Stimulated activated naive CD8-positive, alpha-beta T cell treated with anti-CD3 and anti-CD28 coated beads, Interleukin-15, amount 100 ng/mL, for 72 hours (primary cell): ENCODE results near the gene PMM2.

Experiments
- ATAC-seq: fragments of 150-1000 bp; cut with Tn5 transposase; 2 replicates; pipeline ENCODE4 v1.10.0; 2021; ENCODE audit warnings: mild to moderate bottlenecking, moderate library complexity
- DNase-seq, 2 donors: peaks; one replicate each; pipeline ENCODE4 v3.0.0; 2021 to 2022
- H3K27ac Mint-ChIP-seq, 2 donors: one replicate each; pipeline ENCODE4 v1.8.0; 2022; ENCODE audit warnings: mild to moderate bottlenecking in 2 of 2, mixed read lengths in 2 of 2, moderate library complexity in 2 of 2
- H3K27me3 Mint-ChIP-seq: one replicate; pipeline ENCODE4 v1.8.0; 2022; ENCODE audit warnings: mixed read lengths
- H3K4me1 Mint-ChIP-seq: one replicate; pipeline ENCODE4 v1.8.0; 2022; ENCODE audit warnings: mild to moderate bottlenecking, mixed read lengths
- H3K4me3 Mint-ChIP-seq, 2 donors: one replicate each; pipeline ENCODE4 v1.8.0; 2022; ENCODE audit warnings: mild to moderate bottlenecking in 2 of 2, mixed read lengths in 2 of 2, moderate library complexity in 1 of 2
- H3K9me3 Mint-ChIP-seq, 2 donors: one replicate each; pipeline ENCODE4 v1.8.0; 2022; ENCODE audit warnings: mixed read lengths in 2 of 2

PMM2 gene

DNA sequence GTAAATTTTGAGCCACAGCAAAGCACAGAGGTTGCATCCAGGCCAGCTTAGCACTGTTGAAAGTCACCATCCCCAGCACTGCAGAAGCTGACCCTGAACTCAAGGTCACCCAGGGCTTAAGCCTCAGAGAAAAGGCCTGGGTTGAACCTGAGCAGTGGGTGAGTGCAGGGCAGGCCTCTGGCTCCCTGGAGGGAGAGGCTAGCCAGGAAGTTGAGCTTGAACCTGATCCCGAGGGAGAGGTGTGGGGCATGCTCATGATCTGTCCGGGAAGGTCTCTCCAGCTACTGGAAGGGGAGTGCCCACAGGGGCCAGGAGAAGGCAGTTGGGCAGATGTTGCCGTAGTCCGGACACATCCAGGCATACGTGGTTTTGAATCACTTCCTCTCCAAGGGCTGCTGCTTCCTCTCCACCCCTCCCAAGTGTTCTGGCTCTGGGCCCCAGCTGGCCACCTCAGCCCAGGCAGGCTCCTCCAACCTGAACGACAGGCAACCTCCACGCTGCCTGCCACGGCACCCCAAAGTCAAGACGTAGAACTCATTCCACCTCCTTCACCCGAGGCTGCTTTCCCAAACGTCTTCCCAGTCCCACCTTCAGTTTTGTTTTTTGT lies 52.7 kb downstream of the PMM2 start:
- H3K4me1 Mint-ChIP-seq: peaks cover 35% of the 10 kb centered on the region
- H3K27me3 Mint-ChIP-seq: no peaks in the 10 kb centered on the region
- DNase-seq (no peak), ATAC-seq (peak; percentile 48)
- H3K9me3 Mint-ChIP-seq: no peaks in the 10 kb centered on the region
- H3K27ac Mint-ChIP-seq: peak overlapping the region; percentile 91 to 93
- H3K4me3 Mint-ChIP-seq: no peak overlapping the region

DNA sequence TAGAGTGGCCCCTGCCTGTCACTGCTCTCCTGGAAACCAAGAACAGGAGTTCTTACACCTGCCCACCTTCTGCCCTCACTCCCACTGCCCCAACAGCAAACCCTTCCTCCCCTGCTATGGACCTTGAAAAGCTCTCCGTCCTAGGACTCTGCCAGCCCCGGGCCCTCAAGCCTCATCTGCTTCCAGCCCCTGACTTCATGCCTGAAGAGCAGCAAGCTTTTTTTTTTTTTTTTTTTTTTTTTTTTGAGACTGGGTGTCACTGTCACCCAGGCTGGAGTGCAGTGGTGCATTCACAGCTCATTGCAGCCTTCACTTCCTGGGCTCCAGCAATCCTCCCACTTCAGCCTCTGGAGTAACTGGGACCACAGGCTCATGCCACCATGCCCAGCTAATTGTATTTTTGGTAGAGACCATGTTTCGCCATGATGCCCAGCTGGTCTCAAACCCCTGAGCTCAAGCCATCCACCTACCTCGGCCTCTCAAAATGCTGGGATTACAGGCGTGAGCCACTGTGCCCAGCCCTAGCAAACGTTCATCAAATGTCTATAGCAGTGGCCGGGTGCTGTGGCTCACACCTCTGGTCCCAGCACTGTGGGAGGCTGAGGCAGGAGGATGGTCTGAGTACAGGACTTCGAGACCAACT lies 54.2 kb downstream of the PMM2 start:
- no peak for ATAC-seq
- no peaks in the 10 kb centered on the region for H3K9me3 Mint-ChIP-seq
- no peak overlapping the region for H3K4me3 Mint-ChIP-seq
- DNase-seq: no peak
- H3K4me1 Mint-ChIP-seq: peaks cover 47% of the 10 kb centered on the region
- peak overlapping the region; percentile 5 to 85 for H3K27ac Mint-ChIP-seq
- H3K27me3 Mint-ChIP-seq: no peaks in the 10 kb centered on the region

DNA sequence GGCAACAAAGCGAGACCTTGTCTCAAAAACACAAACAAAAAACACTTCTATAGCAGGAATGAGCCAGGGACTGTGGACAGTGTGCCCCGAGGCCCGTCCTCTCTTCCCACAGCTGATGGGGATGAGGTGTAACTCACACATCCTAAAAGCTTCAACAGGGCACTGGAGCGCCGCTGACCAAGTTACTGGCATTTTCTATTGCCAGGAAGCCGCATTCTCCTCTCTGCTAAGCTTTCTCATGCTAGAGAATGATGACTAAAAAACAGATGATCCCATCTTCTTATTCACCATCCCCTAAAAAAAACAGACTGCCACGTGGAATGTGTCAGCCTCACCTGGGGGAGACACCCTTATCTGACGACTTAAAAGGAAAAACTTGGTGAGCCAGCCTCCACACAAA lies 54.9 kb downstream of the PMM2 start:
- Mint-ChIP-seq H3K4me3 (no peak overlapping the region), H3K27me3 (no peaks in the 10 kb centered on the region), H3K4me1 (peaks cover 54% of the 10 kb centered on the region), H3K27ac (peak overlapping the region; percentile 30 to 66), H3K9me3 (no peaks in the 10 kb centered on the region)
- DNase-seq (no peak), ATAC-seq (no peak)

GRCh38 chr16:8853150-8853549 lies 55.5 kb downstream of the PMM2 start:
- Mint-ChIP-seq H3K4me3 (no peak overlapping the region), H3K9me3 (no peaks in the 10 kb centered on the region), H3K27ac (peak overlapping the region; percentile 30 to 66), H3K27me3 (no peaks in the 10 kb centered on the region), H3K4me1 (peaks cover 60% of the 10 kb centered on the region)
- DNase-seq (no peak), ATAC-seq (no peak)

DNA sequence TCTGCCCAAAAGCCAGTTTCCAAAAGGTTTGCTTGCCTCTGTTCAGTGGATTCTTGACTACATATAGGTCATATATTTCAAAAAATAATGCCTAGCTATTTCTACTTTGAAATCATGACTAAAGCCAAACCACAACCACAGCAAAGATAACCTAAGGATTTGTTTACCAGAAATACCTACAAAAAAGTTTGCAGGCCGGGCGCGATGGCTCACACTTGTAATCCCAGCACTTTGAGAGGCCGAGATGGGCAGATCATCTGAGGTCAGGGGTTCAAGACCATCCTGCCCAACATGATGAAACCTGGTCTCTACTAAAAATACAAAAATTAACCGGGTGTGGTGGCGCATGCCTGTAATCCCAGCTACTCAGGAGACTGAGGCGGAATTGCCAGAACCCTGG lies 56.0 kb downstream of the PMM2 start:
- peak overlapping the region in 1 of 2 donors; percentile 59 for H3K27ac Mint-ChIP-seq
- H3K4me1 Mint-ChIP-seq: peaks cover 61% of the 10 kb centered on the region
- H3K27me3 Mint-ChIP-seq: no peaks in the 10 kb centered on the region

GRCh38 chr16:8854298-8854948 lies 56.8 kb downstream of the PMM2 start:
- Mint-ChIP-seq H3K4me1 (peaks cover 57% of the 10 kb centered on the region), H3K4me3 (no peak overlapping the region), H3K27me3 (no peaks in the 10 kb centered on the region), H3K27ac (peak overlapping the region in 1 of 2 donors; percentile 27), H3K9me3 (no peaks in the 10 kb centered on the region)
- DNase-seq (no peak), ATAC-seq (no peak)

More for the DNA sequence above, 56.0 kb downstream of the PMM2 start:
- no peak for DNase-seq
- Mint-ChIP-seq H3K9me3 (no peaks in the 10 kb centered on the region), H3K4me3 (no peak overlapping the region)
- no peak for ATAC-seq

DNA sequence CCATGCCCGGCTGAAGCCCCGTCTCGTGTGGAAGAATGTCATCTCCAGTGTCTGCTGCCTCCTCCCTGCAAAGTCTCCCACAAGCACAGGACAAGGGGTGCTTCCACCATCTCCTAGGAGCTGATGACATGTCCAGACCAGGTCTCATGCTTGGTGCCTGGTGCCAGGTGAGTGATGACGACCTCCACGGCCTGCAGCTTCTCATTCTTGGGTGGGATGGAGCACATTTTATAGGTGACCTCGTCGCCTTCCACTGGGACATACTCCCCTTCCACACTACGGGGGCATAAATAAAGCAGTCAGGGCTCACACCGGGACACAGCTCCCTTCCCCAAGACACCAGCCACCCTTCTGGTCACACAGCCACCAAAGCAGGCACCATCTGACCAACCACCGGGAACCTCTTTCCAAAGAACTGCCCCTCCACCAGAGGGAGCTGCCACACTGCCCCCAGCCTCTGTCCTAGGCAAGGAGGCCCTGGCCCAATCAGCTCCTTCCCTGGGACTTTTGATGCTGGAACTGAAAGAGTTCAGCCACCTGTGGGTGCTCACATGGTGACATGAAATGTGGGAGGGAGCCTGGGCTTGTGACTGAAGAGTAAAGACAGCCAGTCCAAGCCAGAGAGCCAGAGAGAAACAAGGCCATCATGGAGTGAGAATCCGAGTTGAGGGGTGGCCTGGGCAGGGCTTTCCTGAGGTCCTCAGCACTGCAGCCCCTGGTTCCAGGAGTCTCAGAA lies 57.6 kb downstream of the PMM2 start:
- H3K27ac Mint-ChIP-seq: peak overlapping the region in 1 of 2 donors; percentile 13
- no peaks in the 10 kb centered on the region for H3K27me3 Mint-ChIP-seq

DNA sequence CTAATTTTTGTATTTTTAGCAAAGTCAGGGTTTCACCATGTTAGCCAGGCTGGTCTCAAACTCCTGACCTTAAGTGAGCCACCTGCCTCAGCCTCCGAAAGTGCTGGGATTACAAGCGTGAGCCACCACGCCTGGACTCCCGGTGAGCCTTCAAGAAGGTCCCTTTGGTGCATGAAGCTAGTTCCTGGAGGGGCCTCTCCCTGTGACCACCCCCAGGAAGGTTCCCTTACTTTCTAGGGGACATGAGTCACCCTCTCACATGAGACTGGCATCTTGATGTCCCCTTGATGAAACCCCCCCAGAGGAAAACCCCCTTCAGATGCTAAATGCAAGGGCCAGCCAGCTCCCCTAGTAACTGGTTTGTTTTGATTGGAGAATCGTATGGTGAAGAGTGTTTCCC lies 58.3 kb downstream of the PMM2 start:
- H3K9me3 Mint-ChIP-seq: no peaks in the 10 kb centered on the region
- H3K4me1 Mint-ChIP-seq: peaks cover 47% of the 10 kb centered on the region
- peak overlapping the region in 1 of 2 donors; percentile 52 for H3K27ac Mint-ChIP-seq
- no peak for DNase-seq
- no peak overlapping the region for H3K4me3 Mint-ChIP-seq
- no peaks in the 10 kb centered on the region for H3K27me3 Mint-ChIP-seq
- ATAC-seq: peak; percentile 26

More for the DNA sequence above, 57.6 kb downstream of the PMM2 start:
- DNase-seq (no peak), ATAC-seq (no peak)
- Mint-ChIP-seq H3K4me3 (no peak overlapping the region), H3K4me1 (peaks cover 55% of the 10 kb centered on the region), H3K9me3 (no peaks in the 10 kb centered on the region)

DNA sequence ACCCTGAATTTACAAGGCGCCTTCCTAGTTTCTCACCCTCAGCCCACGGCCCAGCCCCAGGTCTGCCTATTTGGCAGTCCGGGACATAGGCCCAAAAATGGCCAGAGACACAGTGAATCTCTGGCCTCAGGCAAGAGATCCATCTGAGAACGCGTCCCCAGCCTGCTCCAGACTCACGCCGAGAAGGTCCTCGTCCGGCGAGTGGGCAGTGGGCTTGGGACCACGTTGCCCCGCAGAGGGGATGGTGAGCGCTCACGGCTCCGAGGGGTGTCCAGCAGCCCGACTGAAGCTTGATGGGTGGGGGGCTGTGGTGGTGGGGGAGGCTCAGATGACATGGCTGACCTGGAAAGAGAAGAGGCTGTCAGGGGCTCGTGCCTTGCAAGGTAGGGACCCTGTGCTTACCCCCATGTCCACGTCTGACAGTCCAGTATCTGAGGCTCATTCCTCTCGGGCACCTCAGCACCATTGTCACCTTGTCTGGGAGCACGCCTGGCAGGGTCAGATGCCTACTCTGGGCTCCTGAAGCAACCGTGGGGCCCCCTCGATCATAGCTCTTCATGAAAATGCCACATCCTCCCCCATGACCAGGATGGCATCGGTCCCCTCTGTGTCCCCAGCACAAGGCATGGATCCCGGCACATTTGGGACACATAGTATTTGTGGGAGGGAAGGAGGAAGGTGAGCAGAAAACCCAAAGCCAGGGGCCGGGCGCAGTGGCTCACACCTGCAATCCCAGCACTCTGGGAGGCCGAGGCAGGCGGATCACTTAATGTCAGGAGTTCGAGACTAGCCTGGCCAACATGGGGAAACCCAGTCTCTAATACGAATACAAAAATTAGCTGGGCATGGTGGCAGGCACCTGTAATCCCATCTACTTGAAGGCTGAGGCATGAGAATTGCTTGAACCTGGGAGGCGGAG lies 61.6 kb downstream of the PMM2 start:
- H3K9me3 Mint-ChIP-seq: no peaks in the 10 kb centered on the region
- H3K27ac Mint-ChIP-seq: peak overlapping the region in 1 of 2 donors; percentile 94
- H3K4me1 Mint-ChIP-seq: peaks cover 70% of the 10 kb centered on the region

DNA sequence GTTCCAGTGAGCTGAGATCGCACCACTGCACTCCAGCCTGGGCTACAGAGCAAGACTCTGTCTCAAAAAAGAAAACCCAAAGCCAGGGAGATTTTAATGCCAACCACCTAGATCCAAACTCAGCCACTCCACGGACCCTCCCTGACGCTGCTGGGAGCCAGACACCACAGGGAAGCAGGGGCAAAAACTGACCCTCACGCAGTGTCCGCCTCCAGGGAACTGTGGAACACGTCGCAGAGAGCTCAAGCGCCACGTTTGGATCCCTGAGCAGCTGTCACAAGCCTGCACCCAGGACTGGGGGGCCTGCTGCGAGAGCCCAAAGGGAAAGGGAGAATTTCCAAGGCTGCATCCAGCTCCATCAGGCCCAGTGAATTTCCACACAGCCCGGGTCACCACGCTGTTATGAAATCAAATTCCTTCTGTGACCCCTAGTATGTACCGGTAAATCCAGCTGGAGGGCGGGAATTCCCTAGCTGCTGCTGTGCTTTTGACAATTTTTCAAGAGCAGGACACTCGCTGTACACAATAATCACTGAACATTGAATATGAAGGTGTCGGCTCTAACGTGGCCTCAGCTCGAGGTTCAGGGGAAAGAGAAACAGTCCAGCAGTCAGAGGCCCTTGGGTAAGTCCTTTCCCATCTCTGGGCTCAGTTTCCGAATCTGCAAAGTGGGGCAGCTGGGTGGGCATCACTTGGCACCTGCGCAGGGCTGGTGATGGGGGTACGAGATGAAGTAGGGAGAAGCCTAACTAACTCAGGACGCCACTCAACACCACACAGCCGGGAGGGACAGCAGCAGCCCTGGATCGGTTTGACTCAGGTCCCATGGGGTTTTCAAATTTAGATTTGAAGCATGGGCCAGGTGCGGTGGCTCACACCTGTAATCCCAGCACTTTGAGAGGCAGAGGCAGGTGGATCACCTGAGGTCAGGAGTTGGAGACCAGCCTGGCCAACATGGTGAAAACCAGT lies 62.6 kb downstream of the PMM2 start:
- H3K27ac Mint-ChIP-seq: peak overlapping the region in 1 of 2 donors; percentile 94
- H3K4me1 Mint-ChIP-seq: peaks cover 73% of the 10 kb centered on the region
- no peaks in the 10 kb centered on the region for H3K27me3 Mint-ChIP-seq
- no peak overlapping the region for H3K4me3 Mint-ChIP-seq
- ATAC-seq (no peak), DNase-seq (no peak)
- H3K9me3 Mint-ChIP-seq: no peaks in the 10 kb centered on the region

More for the DNA sequence above, 61.6 kb downstream of the PMM2 start:
- Mint-ChIP-seq H3K4me3 (no peak overlapping the region), H3K27me3 (no peaks in the 10 kb centered on the region)
- ATAC-seq (no peak), DNase-seq (no peak)

- Mint-ChIP-seq H3K4me3 (no peak overlapping the region), H3K4me1 (peaks cover 75% of the 10 kb centered on the region), H3K27me3 (no peaks in the 10 kb centered on the region), H3K9me3 (no peaks in the 10 kb centered on the region), H3K27ac (peak overlapping the region in 1 of 2 donors; percentile 94)
- ATAC-seq (no peak), DNase-seq (no peak)
These were observed 64.1 kb downstream of the PMM2 start for GRCh38 chr16:8861563-8862308.

DNA sequence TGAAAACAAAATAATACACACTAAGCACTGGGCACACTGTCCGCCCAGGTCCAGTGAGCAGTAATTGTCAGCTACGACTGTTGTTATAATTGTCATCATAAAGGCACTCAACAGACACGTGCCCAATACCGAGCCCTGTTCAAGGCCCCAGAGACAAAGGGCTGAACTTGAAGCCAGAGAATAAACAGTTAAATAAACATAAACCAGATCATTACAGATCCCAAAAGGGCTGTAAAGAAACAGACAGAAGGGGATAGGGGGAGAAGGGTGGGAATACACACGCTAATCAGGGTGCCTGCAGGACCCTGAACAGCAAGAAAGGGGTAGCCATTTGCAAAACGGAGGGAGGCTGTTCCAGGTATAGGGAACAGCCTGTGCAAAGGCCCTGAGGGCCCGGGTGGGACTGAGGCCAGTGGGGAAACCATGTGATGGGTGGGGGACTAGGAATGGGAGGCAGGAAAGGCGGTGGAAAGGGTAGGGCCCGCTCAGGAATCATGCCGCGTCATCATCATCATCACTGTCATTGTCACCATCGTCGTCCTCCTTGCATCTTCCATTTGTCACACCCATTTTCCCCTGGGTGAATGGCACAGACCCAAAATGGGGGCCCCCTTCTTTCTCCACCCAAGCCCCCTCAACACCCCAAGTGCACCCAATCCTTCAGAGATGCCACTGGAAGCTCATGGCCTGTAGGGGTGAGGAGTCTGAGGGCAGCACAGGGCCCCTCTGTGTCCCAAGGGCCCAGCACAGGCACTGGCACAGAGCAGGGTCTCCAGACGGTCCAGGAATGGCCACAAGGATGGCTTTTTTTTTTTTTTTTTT lies 64.9 kb downstream of the PMM2 start:
- no peaks in the 10 kb centered on the region for H3K9me3 Mint-ChIP-seq
- H3K4me1 Mint-ChIP-seq: peaks cover 74% of the 10 kb centered on the region
- no peak for ATAC-seq
- DNase-seq: no peak
- H3K27ac Mint-ChIP-seq: peak overlapping the region in 1 of 2 donors; percentile 59
- H3K27me3 Mint-ChIP-seq: no peaks in the 10 kb centered on the region
- no peak overlapping the region for H3K4me3 Mint-ChIP-seq
